Chondrocyte (in vitro differentiated cells): Measurements from ENCODE around the gene STXBP5L. TPM values are rescaled to one million over a fixed set of nuclear protein-coding genes. Genes with fewer than 3 reads are reported as not detected.
"Not testable (repeated sequence)": the region's sequence is repeated elsewhere in the genome, so short reads cannot be mapped to it uniquely, and the experiment has no call there.

Experiments used
- DNase-seq: peaks from one replicate; pipeline ENCODE4 v3.0.0; 2021; ENCODE audit warnings: mixed read lengths, low spot score
- H3K27ac Mint-ChIP-seq: one replicate; pipeline ENCODE4 v1.8.0; 2021; ENCODE audit warnings: mild to moderate bottlenecking, moderate library complexity, mixed read lengths; ENCODE audit not compliant: unreplicated experiment
- H3K27me3 Mint-ChIP-seq: 2 replicates; pipeline ENCODE4 v1.8.0; 2021; ENCODE audit warnings: low read depth, mixed read lengths
- H3K36me3 Mint-ChIP-seq: 2 replicates; pipeline ENCODE4 v1.8.0; 2021; ENCODE audit warnings: low read depth, mixed read lengths
- H3K4me1 Mint-ChIP-seq: 2 replicates; pipeline ENCODE4 v1.8.0; 2021; ENCODE audit warnings: low read depth, mild to moderate bottlenecking, mixed read lengths
- H3K4me3 Mint-ChIP-seq: one replicate; pipeline ENCODE4 v1.8.0; 2021; ENCODE audit warnings: mild to moderate bottlenecking, moderate library complexity, mixed read lengths; ENCODE audit not compliant: unreplicated experiment
- H3K9me3 Mint-ChIP-seq: 2 replicates; pipeline ENCODE4 v1.8.0; 2021; ENCODE audit warnings: low read depth, mixed read lengths
- CTCF ChIP-seq: fragments of 200-600 bp; sonication (generic); IDR thresholded peaks from 2 replicates; pipeline ENCODE4 v1.5.0; 2021; ENCODE audit warnings: antibody characterized with exemption, mild to moderate bottlenecking, moderate library complexity
- total RNA-seq: library from RNA; stranded (reverse); gene quantifications from 3 replicates; pipeline ENCODE4 v1.2.1, GENCODE V29; 2021

The STXBP5L gene
- total RNA-seq, 1 donor from 2014 or later, result not detected

- no peak overlapping the region for H3K4me3 Mint-ChIP-seq
- DNase-seq, result no peak
- H3K27ac Mint-ChIP-seq, result no peak overlapping the region
- no peaks in the 10 kb centered on the region for H3K9me3 Mint-ChIP-seq
- no peaks in the 10 kb centered on the region for H3K4me1 Mint-ChIP-seq
- no peak for TF ChIP-seq CTCF
- no peaks in the 10 kb centered on the region for H3K36me3 Mint-ChIP-seq
- H3K27me3 Mint-ChIP-seq, result no peaks in the 10 kb centered on the region
Measured at GRCh38 chr3:121228971-121229370, 321.0 kb downstream of the STXBP5L start.

- not testable (repeated sequence) for H3K4me1 Mint-ChIP-seq, H3K36me3 Mint-ChIP-seq, H3K4me3 Mint-ChIP-seq, H3K27ac Mint-ChIP-seq, H3K27me3 Mint-ChIP-seq, DNase-seq, H3K9me3 Mint-ChIP-seq
Measured at GRCh38 chr3:121230194-121230593, 322.2 kb downstream of the STXBP5L start.

GRCh38 chr3:121231872-121232271 is 323.9 kb downstream of the STXBP5L start:
- no peak for TF ChIP-seq CTCF
- H3K36me3 Mint-ChIP-seq, result no peaks in the 10 kb centered on the region
- H3K27me3 Mint-ChIP-seq, result peaks cover 5% of the 10 kb centered on the region
- H3K4me3 Mint-ChIP-seq, result no peak overlapping the region
- DNase-seq, result no peak
- no peak overlapping the region for H3K27ac Mint-ChIP-seq
- H3K4me1 Mint-ChIP-seq, result no peaks in the 10 kb centered on the region
- no peaks in the 10 kb centered on the region for H3K9me3 Mint-ChIP-seq

GRCh38 chr3:121232309-121233225 is 324.6 kb downstream of the STXBP5L start:
- Mint-ChIP-seq H3K36me3 (no peaks in the 10 kb centered on the region), H3K27me3 (peaks cover 5% of the 10 kb centered on the region), H3K9me3 (no peaks in the 10 kb centered on the region), H3K4me1 (no peaks in the 10 kb centered on the region), H3K27ac (no peak overlapping the region), H3K4me3 (no peak overlapping the region)
- no peak for TF ChIP-seq CTCF
- no peak for DNase-seq

GRCh38 chr3:121243208-121243607 is 335.2 kb downstream of the STXBP5L start:
- no peaks in the 10 kb centered on the region for H3K36me3 Mint-ChIP-seq
- no peaks in the 10 kb centered on the region for H3K4me1 Mint-ChIP-seq
- H3K4me3 Mint-ChIP-seq, result no peak overlapping the region
- peaks cover under 1% of the 10 kb centered on the region for H3K9me3 Mint-ChIP-seq
- H3K27ac Mint-ChIP-seq, result no peak overlapping the region
- peaks cover 4% of the 10 kb centered on the region for H3K27me3 Mint-ChIP-seq
- TF ChIP-seq CTCF, result no peak
- no peak for DNase-seq

- Mint-ChIP-seq H3K27ac (no peak overlapping the region), H3K4me3 (no peak overlapping the region), H3K4me1 (peaks cover 3% of the 10 kb centered on the region), H3K27me3 (peaks cover 7% of the 10 kb centered on the region), H3K9me3 (peaks cover 11% of the 10 kb centered on the region), H3K36me3 (no peaks in the 10 kb centered on the region)
- TF ChIP-seq CTCF, result no peak
- no peak for DNase-seq
Measured at GRCh38 chr3:121252676-121253075, 344.7 kb downstream of the STXBP5L start.
